Trophoblast cell (in vitro differentiated cells and primary cell): ENCODE results near the gene FAM83E.

ENCODE experiments used
- DNase-seq, 2 donors: peaks; one replicate each; pipeline ENCODE4 v3.0.0-alpha.2; 2016
- H2AFZ ChIP-seq: 2 replicates; pipeline ENCODE4 v1.6.1; 2013; ENCODE audit warnings: low read length, moderate library complexity, mild to moderate bottlenecking; ENCODE audit not compliant: insufficient read depth, poor library complexity
- H2AK5ac ChIP-seq: 2 replicates; pipeline ENCODE4 v1.6.1; 2013; ENCODE audit warnings: mild to moderate bottlenecking, low read length
- H2BK120ac ChIP-seq: 2 replicates; pipeline ENCODE4 v1.6.1; 2013; ENCODE audit warnings: low read length, mild to moderate bottlenecking, moderate library complexity; ENCODE audit not compliant: insufficient read depth, poor library complexity
- H2BK12ac ChIP-seq: 2 replicates; pipeline ENCODE4 v1.6.1; 2013; ENCODE audit warnings: mild to moderate bottlenecking, low read length, moderate library complexity
- H2BK5ac ChIP-seq: 2 replicates; pipeline ENCODE4 v1.6.1; 2013; ENCODE audit warnings: low read length, low read depth, moderate library complexity, mild to moderate bottlenecking; ENCODE audit not compliant: poor library complexity
- H3K14ac ChIP-seq: 2 replicates; pipeline ENCODE4 v1.6.1; 2013; ENCODE audit warnings: mild to moderate bottlenecking, low read length
- H3K18ac ChIP-seq: 2 replicates; pipeline ENCODE4 v1.6.1; 2013; ENCODE audit warnings: mild to moderate bottlenecking, low read length
- H3K23ac ChIP-seq: 2 replicates; pipeline ENCODE4 v1.6.1; 2013; ENCODE audit warnings: low read length
- H3K27ac ChIP-seq: 2 replicates; pipeline ENCODE4 v1.5.1; 2013; ENCODE audit warnings: low read depth, mild to moderate bottlenecking, inconsistent platforms, low read length, moderate library complexity
- H3K27me3 ChIP-seq: 2 replicates; pipeline ENCODE4 v1.6.1; 2013; ENCODE audit warnings: inconsistent platforms, mild to moderate bottlenecking, low read length, moderate library complexity; ENCODE audit not compliant: insufficient read depth
- H3K36me3 ChIP-seq, 2 experiments: 1 replicate in 1 of 2; 2 replicates in 1 of 2; pipeline ENCODE4 v1.6.1; 2013; ENCODE audit warnings: low read length in 2 of 2, mild to moderate bottlenecking in 2 of 2, moderate library complexity in 1 of 2; ENCODE audit not compliant: insufficient read depth in 2 of 2, control insufficient read depth in 1 of 2
- H3K4ac ChIP-seq: 2 replicates; pipeline ENCODE4 v1.6.1; 2013; ENCODE audit warnings: low read depth, mild to moderate bottlenecking, low read length, moderate library complexity
- H3K4me1 ChIP-seq, 2 experiments: 1 replicate in 1 of 2; 2 replicates in 1 of 2; pipeline ENCODE4 v1.6.1; 2013; ENCODE audit warnings: low read length in 2 of 2, mild to moderate bottlenecking in 2 of 2, moderate library complexity in 1 of 2; ENCODE audit not compliant: insufficient read depth in 2 of 2, control insufficient read depth in 1 of 2
- H3K4me2 ChIP-seq: 2 replicates; pipeline ENCODE4 v1.6.1; 2013; ENCODE audit warnings: inconsistent platforms, mild to moderate bottlenecking, low read length, moderate library complexity
- H3K4me3 ChIP-seq: 2 replicates; pipeline ENCODE4 v1.5.1; 2013; ENCODE audit warnings: mild to moderate bottlenecking, low read depth, low read length, inconsistent platforms
- H3K79me1 ChIP-seq: one replicate; pipeline ENCODE4 v1.6.1; 2013; ENCODE audit warnings: low read length
- H3K79me2 ChIP-seq: 2 replicates; pipeline ENCODE4 v1.6.1; 2013; ENCODE audit warnings: low read length, mild to moderate bottlenecking; ENCODE audit not compliant: control insufficient read depth, insufficient read depth, poor library complexity
- H3K9ac ChIP-seq: 2 replicates; pipeline ENCODE4 v1.6.1; 2013; ENCODE audit warnings: mild to moderate bottlenecking, low read length
- H3K9me3 ChIP-seq: 2 replicates; pipeline ENCODE4 v1.6.1; 2013; ENCODE audit warnings: low read depth, mild to moderate bottlenecking, control low read depth, inconsistent platforms, low read length; ENCODE audit not compliant: insufficient read depth
- H4K12ac ChIP-seq: 2 replicates; pipeline ENCODE4 v1.6.1; 2013; ENCODE audit warnings: low read depth, mild to moderate bottlenecking, low read length, moderate library complexity
- H4K8ac ChIP-seq: 2 replicates; pipeline ENCODE4 v1.6.1; 2013; ENCODE audit warnings: low read depth, mild to moderate bottlenecking, low read length, moderate library complexity
- H4K91ac ChIP-seq: one replicate; pipeline ENCODE4 v1.6.1; 2013; ENCODE audit warnings: low read depth, mild to moderate bottlenecking, low read length, moderate library complexity
- WGBS: extraction: QIAGEN DNeasy Blood & Tissue Kit; methylation state at CpG from one replicate; pipeline ENCODE4 v1.1.7; 2013; ENCODE audit warnings: missing lambda C conversion rate; ENCODE audit not compliant: insufficient read length, insufficient coverage; ENCODE audit errors: extremely low coverage; 5-methylcytosine and 5-hydroxymethylcytosine counted together

The FAM83E gene

DNA sequence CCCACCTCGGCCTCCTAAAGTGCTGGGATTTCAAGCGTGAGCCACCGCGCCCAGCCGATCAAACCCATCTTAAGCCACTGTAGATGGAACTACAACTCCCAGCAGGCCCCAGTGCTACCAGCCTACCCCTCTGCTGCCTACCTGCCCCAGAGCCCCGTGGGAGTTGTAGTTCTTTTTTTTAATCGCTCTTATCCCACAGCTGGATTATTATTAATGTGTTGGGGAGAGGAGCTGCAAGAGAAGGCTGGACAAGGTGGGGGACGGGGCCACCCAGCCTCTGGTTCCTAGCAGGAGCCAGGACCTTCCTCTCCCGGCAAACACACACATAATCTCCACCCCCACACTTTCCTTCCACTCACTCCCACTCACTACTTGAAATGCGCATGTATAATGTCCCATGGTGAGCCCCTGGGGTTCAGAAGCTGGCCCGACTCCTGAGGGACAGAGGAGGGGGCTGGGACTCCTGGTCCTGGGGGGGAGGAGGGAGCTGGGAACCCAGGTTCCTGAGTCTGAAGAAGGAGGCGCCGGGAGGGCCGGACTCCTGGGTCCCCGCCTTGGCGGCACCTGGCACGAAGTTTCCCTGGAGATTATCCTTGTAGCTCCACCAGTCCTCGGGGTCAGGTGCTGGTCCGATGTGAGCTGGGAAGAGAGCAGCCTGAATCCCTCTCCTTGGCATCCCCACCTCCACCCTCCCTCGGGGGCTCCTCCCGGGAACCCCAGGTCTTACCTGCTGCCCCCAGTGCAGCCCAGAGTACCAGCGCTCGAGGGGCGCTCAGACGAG is 30.2 kb upstream of the FAM83E start:
- WGBS: no CpG with 5 or more reads among the region's 25 CpGs
- H3K18ac ChIP-seq: no peak overlapping the region
- H3K4me1 ChIP-seq: peaks cover 6 to 13% of the 10 kb centered on the region in 2 experiments
- no peak overlapping the region for H3K4ac ChIP-seq
- H3K79me1 ChIP-seq: no peaks in the 10 kb centered on the region
- H4K12ac ChIP-seq: no peak overlapping the region
- H3K23ac ChIP-seq: no peak overlapping the region
- H3K79me2 ChIP-seq: no peaks in the 10 kb centered on the region
- peak overlapping the region; percentile 59 for H4K8ac ChIP-seq
- no peak overlapping the region for H3K9ac ChIP-seq
- no peaks in the 10 kb centered on the region for H3K36me3 ChIP-seq
- no peak overlapping the region for H4K91ac ChIP-seq
- H3K27me3 ChIP-seq: no peaks in the 10 kb centered on the region
- no peak overlapping the region for H2BK12ac ChIP-seq
- peak overlapping the region; percentile 90 for H3K4me2 ChIP-seq
- H2BK120ac ChIP-seq: no peak overlapping the region
- no peak overlapping the region for H3K27ac ChIP-seq
- no peak overlapping the region for H2AK5ac ChIP-seq
- no peak overlapping the region for H3K14ac ChIP-seq
- no peak overlapping the region for H3K4me3 ChIP-seq
- no peaks in the 10 kb centered on the region for H3K9me3 ChIP-seq
- H2BK5ac ChIP-seq: no peak overlapping the region
- peak overlapping the region; percentile 12 for H2AFZ ChIP-seq
- DNase-seq: peak; percentile 53 to 71

DNA sequence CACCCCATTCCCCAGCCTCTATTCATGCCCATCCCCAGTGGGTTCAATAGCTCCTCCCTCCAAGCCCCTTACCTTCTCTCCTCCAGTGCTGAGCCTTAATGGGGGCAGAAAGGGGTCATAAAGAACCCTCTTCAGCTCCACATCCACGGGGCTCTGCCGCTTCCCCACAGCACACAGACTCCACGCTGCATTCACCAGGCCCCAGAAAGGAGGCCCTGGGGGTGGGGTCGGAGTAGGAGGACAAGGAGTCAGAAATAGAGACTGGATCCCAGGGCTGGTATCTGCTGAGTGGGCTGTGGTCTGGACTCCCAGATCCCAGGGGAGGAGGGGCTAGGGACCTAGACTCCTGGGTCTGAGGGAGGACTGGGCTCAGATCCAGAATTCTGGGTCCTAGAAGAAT is 29.5 kb upstream of the FAM83E start:
- H4K12ac ChIP-seq: no peak overlapping the region

DNA sequence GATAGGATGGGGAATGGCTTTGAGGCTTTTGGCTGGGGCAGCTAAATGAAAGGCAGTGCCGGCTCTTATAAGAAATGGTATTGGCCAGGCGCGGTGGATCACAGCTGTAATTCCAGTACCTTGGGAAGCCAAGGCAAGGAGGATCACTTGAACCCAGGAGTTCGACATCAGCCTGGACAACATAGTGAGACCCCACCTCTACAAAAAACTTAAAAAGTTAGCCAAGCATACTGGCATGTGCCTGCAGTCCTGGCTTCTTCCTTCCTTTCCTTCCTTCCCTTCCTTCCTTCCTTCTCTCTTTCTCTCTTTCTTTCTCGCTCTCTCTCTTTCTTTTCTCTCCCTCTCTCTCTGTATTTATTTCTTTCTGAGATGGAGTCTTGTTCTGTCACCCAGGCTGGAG is 28.0 kb upstream of the FAM83E start:
- Histone ChIP-seq H3K14ac (no peak overlapping the region), H3K9ac (no peak overlapping the region), H3K27me3 (no peaks in the 10 kb centered on the region), H3K4me3 (no peak overlapping the region), H3K18ac (no peak overlapping the region), H3K27ac (no peak overlapping the region), H3K9me3 (no peaks in the 10 kb centered on the region), H2AK5ac (no peak overlapping the region), H3K23ac (no peak overlapping the region), H2BK120ac (no peak overlapping the region), H2BK5ac (no peak overlapping the region), H3K36me3 (no peaks in the 10 kb centered on the region), H4K91ac (no peak overlapping the region), H4K12ac (no peak overlapping the region), H3K4me1 (peaks cover 6 to 17% of the 10 kb centered on the region in 2 experiments), H3K4ac (no peak overlapping the region), H3K4me2 (no peak overlapping the region), H2BK12ac (no peak overlapping the region), H3K79me2 (no peaks in the 10 kb centered on the region), H2AFZ (no peak overlapping the region), H4K8ac (no peak overlapping the region), H3K79me1 (no peaks in the 10 kb centered on the region)
- WGBS: no CpG with 5 or more reads among the region's 5 CpGs
- no peak for DNase-seq

More for the DNA sequence above, 29.5 kb upstream of the FAM83E start:
- no peak overlapping the region for H3K18ac ChIP-seq
- H3K27me3 ChIP-seq: no peaks in the 10 kb centered on the region
- H2AK5ac ChIP-seq: no peak overlapping the region
- no peak overlapping the region for H3K14ac ChIP-seq
- H3K4me3 ChIP-seq: no peak overlapping the region
- H3K27ac ChIP-seq: no peak overlapping the region
- no CpG with 5 or more reads among the region's 4 CpGs for WGBS
- no peak overlapping the region for H3K4me2 ChIP-seq
- H3K79me2 ChIP-seq: no peaks in the 10 kb centered on the region
- H3K4ac ChIP-seq: no peak overlapping the region
- no peak overlapping the region for H2BK120ac ChIP-seq
- no peak overlapping the region for H3K23ac ChIP-seq
- peaks cover 6 to 13% of the 10 kb centered on the region in 2 experiments for H3K4me1 ChIP-seq
- H2AFZ ChIP-seq: no peak overlapping the region
- H4K91ac ChIP-seq: no peak overlapping the region
- H3K36me3 ChIP-seq: no peaks in the 10 kb centered on the region
- DNase-seq: no peak
- H3K79me1 ChIP-seq: no peaks in the 10 kb centered on the region
- H2BK5ac ChIP-seq: no peak overlapping the region
- no peaks in the 10 kb centered on the region for H3K9me3 ChIP-seq
- no peak overlapping the region for H3K9ac ChIP-seq
- no peak overlapping the region for H2BK12ac ChIP-seq
- H4K8ac ChIP-seq: no peak overlapping the region

DNA sequence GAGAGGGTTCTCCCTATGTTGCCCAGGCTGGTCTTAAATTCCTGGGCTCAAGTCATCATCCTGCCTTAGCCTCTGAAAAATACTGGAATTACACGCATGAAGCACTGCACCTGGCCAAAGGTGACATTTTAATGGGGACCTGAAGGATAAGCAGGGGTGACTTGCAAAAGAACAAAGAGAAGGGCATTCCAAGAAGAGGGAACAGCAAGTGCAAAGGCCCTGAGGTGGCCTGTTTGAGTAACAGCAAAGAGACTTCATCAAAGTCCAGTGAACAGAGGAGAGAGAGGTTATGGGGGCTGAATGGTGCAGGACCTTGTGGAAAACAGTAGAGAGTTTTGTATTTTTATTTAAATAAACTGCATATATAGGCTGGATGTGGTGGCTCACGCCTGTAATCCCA is 27.0 kb upstream of the FAM83E start:
- H2BK12ac ChIP-seq: no peak overlapping the region
- no peaks in the 10 kb centered on the region for H3K9me3 ChIP-seq
- no peak overlapping the region for H3K27ac ChIP-seq
- no CpG with 5 or more reads among the region's 2 CpGs for WGBS
- no peak overlapping the region for H4K12ac ChIP-seq
- H3K27me3 ChIP-seq: peaks cover 3% of the 10 kb centered on the region
- no peak overlapping the region for H3K4me3 ChIP-seq
- DNase-seq: no peak
- H3K4ac ChIP-seq: no peak overlapping the region
- H4K8ac ChIP-seq: no peak overlapping the region
- H3K79me2 ChIP-seq: no peaks in the 10 kb centered on the region
- H3K18ac ChIP-seq: no peak overlapping the region
- H3K79me1 ChIP-seq: no peaks in the 10 kb centered on the region
- H2AK5ac ChIP-seq: no peak overlapping the region
- H3K9ac ChIP-seq: no peak overlapping the region
- H2BK120ac ChIP-seq: no peak overlapping the region
- H2BK5ac ChIP-seq: no peak overlapping the region
- no peak overlapping the region for H3K14ac ChIP-seq
- no peak overlapping the region for H2AFZ ChIP-seq
- no peak overlapping the region for H3K23ac ChIP-seq
- no peak overlapping the region for H3K4me2 ChIP-seq
- H3K4me1 ChIP-seq: peaks cover 8 to 21% of the 10 kb centered on the region in 2 experiments
- no peaks in the 10 kb centered on the region for H3K36me3 ChIP-seq
- H4K91ac ChIP-seq: no peak overlapping the region
